GM19238 (cell line): ENCODE results near the gene MLXIPL.
"Not testable (repeated sequence)": the region's sequence is repeated elsewhere in the genome, so short reads cannot be mapped to it uniquely, and the experiment has no call there.

Experiments
- DNase-seq: peaks from one replicate; pipeline ENCODE4 v3.0.0; 2011; ENCODE audit warnings: low spot score; ENCODE audit not compliant: insufficient read length

The MLXIPL gene

GRCh38 chr7:73646785-73647724, 22.7 kb upstream of the MLXIPL start:
- no peak for DNase-seq

- DNase-seq = no peak
Observed at GRCh38 chr7:73645643-73646174, 21.4 kb upstream of the MLXIPL start.

DNA sequence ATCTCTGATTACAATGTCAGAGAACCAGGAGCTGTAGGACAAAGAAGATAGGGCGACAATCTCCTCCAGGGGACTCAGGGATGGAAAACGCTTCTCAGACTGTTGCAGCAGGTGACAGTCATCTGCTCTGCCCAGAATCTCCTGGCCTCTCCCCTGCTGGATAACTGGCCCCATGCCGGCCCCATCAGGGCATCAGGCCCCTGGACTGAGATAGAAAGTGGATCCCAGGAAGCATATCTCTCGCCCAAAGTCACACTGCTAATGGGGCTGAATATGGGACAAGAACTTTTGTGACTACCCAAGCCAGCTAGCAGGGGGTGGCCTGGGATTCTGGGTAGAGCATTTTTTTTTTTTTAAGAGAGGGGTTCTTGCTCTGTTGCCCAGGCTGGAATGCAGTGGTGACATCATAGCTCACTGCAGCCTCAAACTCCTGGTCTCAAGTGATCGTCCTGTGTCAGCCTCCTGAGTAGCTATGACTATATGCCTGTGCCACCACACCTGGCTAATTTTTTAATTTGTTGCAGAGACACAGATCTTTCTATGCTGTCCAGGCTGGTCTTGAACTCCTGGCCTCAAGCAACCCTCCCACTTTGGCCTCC, 20.5 kb upstream of the MLXIPL start:
- no peak for DNase-seq

DNA sequence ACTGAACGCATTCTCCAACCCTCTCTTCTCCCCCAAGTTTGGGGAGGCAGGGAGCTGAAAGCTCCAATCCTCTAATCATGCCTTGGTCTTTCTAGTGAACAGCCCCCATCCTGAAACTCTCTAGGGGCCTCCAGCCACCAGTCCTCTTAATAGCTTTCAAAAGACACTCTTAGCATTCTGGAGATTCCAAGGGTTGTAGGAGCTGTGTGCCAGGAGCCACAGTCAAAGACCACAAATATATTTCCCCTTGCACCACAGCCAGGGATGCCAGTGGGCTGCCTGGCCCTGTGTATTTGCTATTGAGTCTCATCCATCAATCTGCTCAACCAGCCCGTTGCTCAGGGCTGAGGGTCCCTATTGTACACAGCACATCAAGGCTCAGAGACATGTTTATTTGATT, 18.5 kb upstream of the MLXIPL start:
- no peak for DNase-seq

- no peak for DNase-seq
Observed at GRCh38 chr7:73638911-73639310, 14.6 kb upstream of the MLXIPL start.

GRCh38 chr7:73635428-73636200, 11.3 kb upstream of the MLXIPL start:
- DNase-seq = no peak

- DNase-seq = no peak
Observed at GRCh38 chr7:73633844-73634243, 9.5 kb upstream of the MLXIPL start.

DNA sequence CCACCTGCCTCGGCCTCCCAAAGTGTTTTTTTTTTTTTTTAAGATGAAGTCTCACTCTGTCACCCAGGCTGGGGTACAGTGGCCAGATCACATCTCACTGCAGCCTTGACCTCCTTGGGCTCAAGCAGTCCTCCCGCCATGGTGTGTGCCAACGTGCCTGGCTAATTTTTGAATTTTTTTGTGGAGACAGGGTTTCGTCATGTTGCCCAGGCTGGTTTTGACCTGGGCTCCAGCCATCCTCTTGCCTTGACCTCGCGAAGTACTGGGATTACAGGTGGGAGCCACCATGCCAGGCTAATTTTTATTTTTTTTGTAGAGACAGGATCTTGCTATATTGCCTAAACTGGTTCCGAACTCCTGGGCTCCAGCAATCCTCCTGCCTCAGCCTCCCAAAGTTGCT, 9.0 kb upstream of the MLXIPL start:
- DNase-seq = no peak

DNA sequence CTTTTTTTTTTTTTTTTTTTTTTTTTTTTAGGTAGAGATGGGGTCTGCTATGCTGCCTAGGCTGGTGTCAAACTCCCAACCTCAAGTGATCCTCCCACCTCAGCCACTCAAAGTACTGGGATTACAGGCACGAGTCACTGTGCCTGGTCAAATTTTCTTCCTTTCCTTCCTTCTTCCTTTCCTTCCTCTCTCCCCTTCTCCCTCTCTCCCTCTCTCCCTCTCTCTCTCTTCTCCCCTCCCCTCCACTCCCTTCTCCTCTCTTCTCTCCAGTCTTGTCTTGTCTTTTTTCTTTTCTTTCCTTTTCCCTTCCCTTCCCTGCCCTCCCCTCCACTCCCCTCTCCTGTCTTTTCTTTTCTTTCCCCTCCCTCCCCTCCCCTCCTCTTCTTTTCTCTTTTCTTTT, 7.2 kb upstream of the MLXIPL start:
- no peak for DNase-seq

DNA sequence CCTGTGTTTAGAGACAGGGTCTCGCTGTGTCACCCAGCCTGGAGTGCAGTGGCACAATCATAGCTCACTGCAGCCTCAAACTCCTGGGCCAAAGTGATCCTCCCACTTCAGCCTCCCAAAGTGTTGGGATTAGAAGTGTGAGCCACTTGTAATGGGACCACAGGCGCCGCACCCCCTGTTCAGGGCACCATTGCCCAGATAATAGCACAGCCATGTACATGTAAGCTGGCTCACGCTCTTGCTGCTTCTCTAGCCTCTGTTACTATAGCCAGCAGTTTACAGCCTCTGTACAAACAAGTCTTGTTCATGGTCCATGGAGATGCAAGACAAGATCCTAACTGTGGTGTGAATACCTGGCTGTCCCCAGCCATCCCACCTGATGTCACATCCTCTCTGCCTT, 4.2 kb upstream of the MLXIPL start:
- no peak for DNase-seq

- no peak for DNase-seq
Observed at GRCh38 chr7:73626814-73627213, 2.5 kb upstream of the MLXIPL start.

- no peak for DNase-seq
Observed at GRCh38 chr7:73625276-73625675, 954 bp upstream of the MLXIPL start.

GRCh38 chr7:73624669-73625001, 313 bp upstream of the MLXIPL start:
- DNase-seq = no peak

DNA sequence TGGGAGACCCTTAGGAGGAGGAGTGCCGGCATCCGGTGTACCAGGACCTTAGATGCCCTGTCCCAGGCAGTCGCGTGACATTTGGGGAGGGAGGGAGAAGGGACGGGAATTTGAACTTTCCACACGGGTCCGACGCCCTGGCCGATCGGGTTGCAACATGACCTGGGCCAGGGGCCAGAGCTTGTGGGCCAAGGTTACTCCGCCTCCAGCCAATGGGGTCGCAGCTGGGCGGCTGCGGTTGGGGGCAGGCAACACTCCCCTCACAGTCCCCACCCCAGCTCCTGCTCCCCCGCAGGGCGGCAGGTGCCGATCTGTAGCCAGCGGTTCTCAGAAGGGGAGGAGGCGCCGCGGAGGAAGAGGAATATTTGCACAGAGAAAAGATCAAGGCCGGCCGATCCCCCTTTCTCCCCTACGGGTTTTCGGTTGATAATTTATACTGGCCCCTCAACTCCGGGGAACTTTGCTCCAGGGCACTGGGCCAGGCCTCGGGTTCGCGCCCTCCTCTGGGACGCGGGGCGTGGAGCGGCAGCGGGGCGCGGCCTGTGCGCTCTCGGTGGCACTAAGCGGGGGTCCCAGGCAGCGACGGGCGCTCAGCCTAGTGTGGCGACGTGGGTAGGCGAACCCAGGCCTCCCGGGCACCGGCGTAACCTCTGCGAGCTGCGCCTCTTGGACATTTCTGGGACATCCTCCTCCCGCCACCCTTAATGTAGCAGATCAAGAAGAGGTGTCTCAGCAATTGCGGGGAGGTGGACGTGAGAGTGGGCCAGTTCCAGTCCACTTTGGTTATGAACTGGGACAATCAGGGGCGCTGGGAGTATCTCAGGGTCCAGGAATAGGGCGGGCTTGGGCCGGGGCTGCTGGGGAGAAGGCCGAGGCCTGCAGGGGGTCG, 1.2 kb downstream of the MLXIPL start:
- no peak for DNase-seq

DNA sequence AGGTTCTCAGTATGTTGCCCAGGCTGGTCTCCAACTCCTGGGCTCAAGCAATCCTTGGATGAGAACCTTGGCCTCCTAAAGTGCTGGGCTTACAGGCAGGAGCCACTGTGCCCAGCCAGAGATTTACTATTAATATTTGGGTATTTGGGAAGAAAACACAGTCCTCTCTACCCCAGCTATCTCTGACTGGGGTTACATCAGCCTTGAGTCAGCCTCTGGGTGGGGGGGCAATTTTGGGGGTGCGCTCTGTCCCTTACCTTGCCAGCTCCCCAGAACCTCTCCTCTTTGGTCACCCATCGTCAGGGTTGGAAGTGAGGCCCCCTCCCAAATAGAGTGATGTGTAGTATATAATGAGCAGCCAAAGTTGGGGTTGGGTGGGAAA, 1.8 kb downstream of the MLXIPL start:
- DNase-seq = no peak

DNA sequence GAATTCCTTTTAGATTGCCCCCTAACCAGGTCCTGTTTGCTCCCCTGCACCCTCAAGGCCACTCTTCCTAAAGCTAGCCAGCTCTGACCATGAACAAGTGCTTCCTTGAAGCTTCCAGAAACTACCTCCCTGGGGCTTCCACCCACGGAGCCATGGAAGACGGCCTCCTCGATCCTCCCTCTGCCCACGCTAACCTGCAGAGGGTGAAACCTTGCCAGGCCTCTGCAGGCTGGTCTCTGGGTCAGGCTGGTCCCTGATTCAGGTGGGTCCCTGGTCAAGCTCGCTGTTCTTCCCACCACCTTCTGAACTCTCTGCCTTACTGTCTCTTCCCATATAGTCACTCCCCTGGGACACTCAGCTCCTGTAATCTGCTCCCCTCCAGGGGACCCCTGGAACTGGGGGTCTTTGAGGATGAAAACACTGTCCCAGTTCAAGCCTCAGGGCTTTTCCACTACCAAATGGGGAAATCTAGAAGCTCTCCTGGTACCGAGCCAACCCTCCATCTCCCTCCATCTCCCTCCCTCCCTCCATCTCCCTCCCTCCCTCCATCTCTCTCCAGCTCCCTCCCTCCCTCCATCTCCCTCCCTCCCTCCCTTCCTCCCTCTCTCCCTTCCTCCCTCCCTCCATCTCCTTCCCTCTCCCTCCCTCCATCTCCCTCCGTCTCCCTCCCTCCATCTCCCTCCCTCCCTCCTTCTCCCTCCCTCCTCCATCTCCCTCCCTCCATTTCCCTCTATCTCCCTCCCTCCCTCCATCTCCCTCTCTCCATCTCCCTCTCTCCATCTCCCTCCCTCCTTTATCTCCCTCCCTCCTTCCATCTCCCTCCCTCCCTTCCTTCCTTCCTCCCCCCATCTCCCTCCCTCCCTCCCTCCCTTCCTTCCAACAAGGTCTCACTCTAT, 2.9 kb downstream of the MLXIPL start:
- DNase-seq = no peak

GRCh38 chr7:73619394-73619793, 4.9 kb downstream of the MLXIPL start:
- not testable (repeated sequence) for DNase-seq

DNA sequence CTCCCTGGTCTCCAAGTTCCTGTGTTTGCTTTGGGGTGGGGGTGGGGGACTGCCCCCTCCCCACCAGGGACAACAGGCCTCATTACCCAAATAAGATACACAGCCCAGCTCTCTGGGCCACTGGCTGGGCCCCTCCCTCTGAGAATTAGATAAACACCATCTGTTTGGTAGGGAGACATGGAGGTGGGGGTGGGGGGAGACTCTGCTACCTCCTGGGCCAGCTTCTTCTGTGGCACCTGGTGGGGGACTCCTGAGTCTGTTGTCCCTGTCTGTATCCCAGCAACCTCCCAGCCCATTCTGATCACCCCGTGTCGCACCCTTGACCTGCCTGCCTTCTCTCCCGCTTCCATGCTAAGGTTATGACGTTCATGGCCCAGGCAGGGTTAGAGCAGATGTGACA, 5.8 kb downstream of the MLXIPL start:
- no peak for DNase-seq

GRCh38 chr7:73617520-73617919, 6.8 kb downstream of the MLXIPL start:
- not testable (repeated sequence) for DNase-seq

- no peak for DNase-seq
Observed at GRCh38 chr7:73615886-73616285, 8.4 kb downstream of the MLXIPL start.
